ENCODE results near the gene PPP1R2B.
"Not testable (repeated sequence)": the region's sequence is repeated elsewhere in the genome, so short reads cannot be mapped to it uniquely, and the experiment has no call there.

The PPP1R2B gene

DNA sequence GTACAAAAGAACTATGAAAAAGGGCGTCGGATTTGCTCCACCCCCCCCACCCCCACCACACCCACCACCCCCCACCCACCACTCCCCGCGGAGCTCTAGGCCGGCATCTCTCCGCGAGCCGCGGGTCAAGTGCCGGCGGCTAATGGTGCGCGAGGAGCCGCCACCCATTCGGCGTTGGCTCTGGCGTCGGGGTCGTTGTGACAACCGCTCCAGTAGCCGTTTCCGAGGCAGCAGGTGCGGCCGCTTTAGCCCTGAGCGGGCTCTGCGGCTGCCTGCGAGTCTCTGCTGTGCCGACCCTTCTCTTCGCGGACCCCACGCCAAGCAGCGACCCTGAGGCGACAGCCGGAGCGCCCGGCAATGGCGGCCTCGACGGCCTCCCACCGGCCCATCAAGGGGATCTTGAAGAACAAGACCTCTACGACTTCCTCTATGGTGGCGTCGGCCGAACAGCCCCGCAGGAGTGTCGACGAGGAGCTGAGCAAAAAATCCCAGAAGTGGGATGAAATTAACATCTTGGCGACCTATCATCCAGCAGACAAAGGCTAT is at the start of gene PPP1R2B:
TSS of gene PPP1R2B (plus strand) at position 90 of the 546 bp plus-strand sequence. CDS start at position 358, 268 bp downstream.
- no peak for DNase-seq

DNA sequence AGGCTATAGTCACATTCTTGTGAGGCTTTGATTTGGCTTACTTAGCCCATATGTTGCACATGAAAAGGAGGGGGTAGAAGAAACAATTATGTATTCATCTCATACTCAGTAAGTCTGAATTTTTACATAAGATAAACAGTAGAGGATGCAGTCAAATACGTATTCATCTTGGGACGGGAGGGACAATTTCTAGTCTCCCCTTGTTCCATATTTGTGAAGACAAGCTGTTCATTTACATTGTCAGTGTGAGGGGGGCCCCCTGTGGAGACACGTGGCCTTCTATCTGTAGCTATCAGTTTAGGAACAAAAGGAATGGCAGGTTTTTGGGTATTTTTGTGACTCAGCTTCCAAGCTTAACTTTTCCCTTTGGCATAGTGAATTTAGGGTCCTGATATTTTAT is 49.2 kb upstream of the PPP1R2B start:
- DNase-seq, result no peak

GRCh38 chr5:156802501-156802900 is 47.6 kb upstream of the PPP1R2B start:
- DNase-seq, result no peak

DNA sequence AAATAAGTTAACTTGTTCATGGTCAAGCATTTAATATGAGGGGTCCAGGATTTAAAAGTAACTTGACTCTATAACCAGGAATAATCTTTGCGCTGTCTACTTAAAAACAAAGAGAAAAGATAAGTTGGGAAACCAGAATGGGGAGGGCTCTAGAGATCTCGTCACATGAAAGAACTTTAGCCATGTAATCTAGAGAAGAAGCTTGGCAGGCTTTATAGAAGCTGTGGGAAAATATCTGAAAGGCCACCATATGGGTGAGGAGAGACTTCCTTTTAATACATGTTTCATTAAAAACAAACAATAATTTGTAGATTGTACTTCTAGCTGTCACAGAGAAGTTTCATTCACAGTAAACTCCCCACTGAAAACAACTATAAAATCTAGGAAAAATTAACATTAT is 46.7 kb upstream of the PPP1R2B start:
- no peak for DNase-seq

GRCh38 chr5:156812959-156813358 is 37.1 kb upstream of the PPP1R2B start:
- no peak for DNase-seq

GRCh38 chr5:156815988-156816599 is 34.0 kb upstream of the PPP1R2B start:
- DNase-seq, result no peak

GRCh38 chr5:156819537-156819936 is 30.6 kb upstream of the PPP1R2B start:
- DNase-seq, result no peak

GRCh38 chr5:156819967-156820581 is 30.0 kb upstream of the PPP1R2B start:
- DNase-seq, result no peak

GRCh38 chr5:156824241-156824640 is 25.9 kb upstream of the PPP1R2B start:
- DNase-seq, result no peak

GRCh38 chr5:156824800-156825199 is 25.3 kb upstream of the PPP1R2B start:
- peak; percentile 56 for DNase-seq

- DNase-seq, result no peak
Measured at GRCh38 chr5:156825688-156826087, 24.4 kb upstream of the PPP1R2B start.

DNA sequence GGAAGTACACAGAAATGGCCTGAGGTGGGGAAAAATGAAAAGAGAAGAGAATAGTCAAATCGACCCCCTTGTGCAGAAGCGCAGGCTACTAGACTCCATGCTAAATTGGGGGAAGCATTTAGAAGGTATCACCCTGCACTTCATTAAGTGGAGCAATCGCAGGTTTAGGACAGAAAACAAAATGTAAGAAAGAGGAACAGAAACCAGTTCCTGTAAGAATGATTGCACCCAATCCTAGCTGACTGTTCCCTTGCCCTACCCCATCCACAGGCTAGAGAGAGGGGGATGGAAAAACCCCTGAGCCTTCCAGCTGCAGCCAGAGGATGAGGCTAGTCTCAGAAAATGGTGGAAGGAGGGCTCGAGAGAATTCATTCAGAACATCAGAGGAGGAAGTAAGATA is 23.9 kb upstream of the PPP1R2B start:
- no peak for DNase-seq

DNA sequence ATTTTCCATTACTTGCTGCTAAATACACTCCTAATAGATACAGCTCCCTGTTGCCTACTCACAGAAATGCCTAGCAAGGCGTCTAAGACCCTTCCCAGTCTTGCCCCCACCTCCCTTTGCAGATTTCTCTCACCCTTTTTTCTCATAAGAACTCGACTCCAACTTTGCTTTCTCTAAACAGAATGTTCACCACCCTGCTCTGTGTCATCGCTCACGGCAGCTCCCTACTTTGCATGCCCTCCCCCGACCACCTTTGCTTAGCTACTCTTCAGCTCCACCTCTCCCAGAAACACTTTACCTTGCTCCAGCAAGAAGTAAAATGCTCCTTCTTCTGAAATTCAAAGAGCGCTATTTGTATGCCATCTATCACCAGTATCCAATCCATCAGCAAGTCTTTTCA is 15.2 kb upstream of the PPP1R2B start:
- DNase-seq, result no peak

- no peak for DNase-seq
Measured at GRCh38 chr5:156835905-156836304, 14.2 kb upstream of the PPP1R2B start.

- DNase-seq, result no peak
Measured at GRCh38 chr5:156836846-156837245, 13.2 kb upstream of the PPP1R2B start.

GRCh38 chr5:156838961-156839360 is 11.1 kb upstream of the PPP1R2B start:
- no peak for DNase-seq

- no peak for DNase-seq
Measured at GRCh38 chr5:156841737-156842136, 8.4 kb upstream of the PPP1R2B start.

DNA sequence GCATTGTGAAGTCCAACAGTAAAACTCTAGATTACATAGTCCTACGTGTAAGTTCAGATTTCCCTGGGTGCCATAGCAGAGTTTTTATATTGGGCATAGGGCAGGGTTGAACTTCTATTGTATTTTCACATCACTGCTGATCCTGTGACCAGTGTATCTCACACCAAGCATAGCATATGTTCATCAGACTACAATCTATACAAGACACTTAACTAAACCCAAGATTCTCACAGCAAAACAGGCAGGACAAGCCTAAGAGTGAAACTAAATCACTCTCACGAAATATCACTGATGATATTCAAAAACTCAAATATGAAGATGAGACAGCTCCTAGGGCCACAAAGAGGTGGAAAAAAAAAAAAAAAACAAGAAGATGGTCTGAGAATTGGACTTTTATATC is 3.2 kb upstream of the PPP1R2B start:
- no peak for DNase-seq

DNA sequence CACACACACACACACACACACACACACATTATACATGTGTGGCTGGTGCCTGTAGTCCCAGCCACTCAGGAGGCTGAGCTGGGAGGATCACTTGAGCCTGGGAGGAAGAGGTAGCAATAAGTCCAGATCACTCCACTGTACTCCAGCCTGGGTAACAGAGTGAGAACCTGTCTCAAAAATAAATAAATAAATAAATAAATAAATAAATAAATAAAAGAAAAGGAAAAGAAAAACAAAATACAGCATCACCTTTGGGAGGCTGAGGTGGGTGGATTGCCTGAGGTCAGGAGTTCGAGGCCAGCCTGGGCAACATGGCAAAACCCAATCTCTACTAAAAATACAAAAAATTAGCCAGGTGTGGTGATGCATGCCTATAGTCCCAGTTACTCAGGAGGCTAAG is 1.6 kb upstream of the PPP1R2B start:
- DNase-seq, result not testable (repeated sequence)

DNA sequence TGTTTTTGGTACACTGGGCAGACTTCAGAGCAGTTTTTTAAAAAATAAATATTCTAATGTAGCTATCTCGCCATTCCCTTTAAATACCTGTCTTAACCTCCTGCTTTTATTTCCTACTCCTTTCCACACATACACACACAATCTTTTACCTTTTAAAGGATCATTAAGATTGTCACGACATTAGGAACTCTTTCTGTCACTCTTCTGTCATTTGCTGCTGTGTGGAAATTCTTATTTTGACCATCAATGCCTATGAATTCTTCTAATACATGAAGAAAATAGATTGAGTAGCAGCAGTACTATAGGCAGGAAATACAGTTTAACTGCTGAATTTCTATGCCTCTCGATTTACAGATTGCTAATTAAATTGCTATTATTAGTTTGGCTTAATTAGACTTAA is 1.8 kb downstream of the PPP1R2B start:
- DNase-seq, result no peak

GRCh38 chr5:156853055-156853454 is 3.0 kb downstream of the PPP1R2B start:
- not testable (repeated sequence) for DNase-seq

GRCh38 chr5:156865427-156865826 is 15.3 kb downstream of the PPP1R2B start:
- DNase-seq, result no peak

DNA sequence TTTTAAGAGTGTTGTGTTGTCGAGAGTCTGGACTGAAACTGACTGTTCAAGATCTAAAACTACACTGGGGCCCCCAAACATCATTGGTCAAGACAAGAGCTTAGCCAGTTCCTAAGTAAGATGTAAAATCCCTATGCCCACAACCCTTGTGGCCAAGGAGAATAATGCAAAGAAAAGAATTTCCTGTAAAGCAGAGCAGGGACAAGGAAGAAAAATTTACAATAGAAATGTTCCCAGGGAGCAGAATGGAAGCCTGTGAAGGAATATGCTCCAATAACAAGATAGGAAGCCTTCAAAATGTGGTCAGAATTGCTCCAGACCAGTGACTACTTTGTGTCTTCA is 20.4 kb downstream of the PPP1R2B start:
- no peak for DNase-seq

- DNase-seq, result no peak
Measured at GRCh38 chr5:156871212-156871611, 21.1 kb downstream of the PPP1R2B start.

Data from NCI-H1105 treated with DMSO at 0.1 percent for 48 hours (cell line).